Suprapubic skin (tissue), 4 donors: ENCODE measurements around the gene WSB2. TPM values are rescaled to one million over a fixed set of nuclear protein-coding genes. Genes with fewer than 3 reads are reported as not detected.

Experiments used
- DNase-seq, 2 donors: peaks; one replicate each; pipeline ENCODE4 v3.0.0-alpha.2; 2019; ENCODE audit warnings: low spot score in 2 of 2
- H3K27ac ChIP-seq: fragments of 200-600 bp; sonication (generic); one replicate; pipeline ENCODE4 v1.5.1; 2019
- H3K27me3 ChIP-seq: fragments of 200-600 bp; sonication (generic); one replicate; pipeline ENCODE4 v1.5.1; 2019
- H3K36me3 ChIP-seq: fragments of 200-600 bp; sonication (generic); one replicate; pipeline ENCODE4 v1.5.1; 2019
- H3K4me1 ChIP-seq: fragments of 200-600 bp; sonication (generic); one replicate; pipeline ENCODE4 v1.5.1; 2019
- H3K4me3 ChIP-seq: fragments of 200-600 bp; sonication (generic); one replicate; pipeline ENCODE4 v1.5.1; 2019; ENCODE audit warnings: mild to moderate bottlenecking
- H3K9me3 ChIP-seq: fragments of 200-600 bp; sonication (generic); one replicate; pipeline ENCODE4 v1.5.1; 2019
- CTCF ChIP-seq, 2 donors: fragments of 200-600 bp in 1 of 2; fragments of 450-650 bp in 1 of 2; sonication (generic) in 1 of 2; IDR thresholded peaks; one replicate each; pipeline ENCODE4 v1.5.1; 2016 to 2019; ENCODE audit warnings: antibody characterized with exemption in 2 of 2, mild to moderate bottlenecking in 1 of 2, moderate library complexity in 1 of 2
- EP300 ChIP-seq: sonication (generic); formaldehyde crosslinking; IDR thresholded peaks from one replicate; pipeline ENCODE4 v1.6.1; 2017; ENCODE audit warnings: antibody characterized with exemption
- POLR2A ChIP-seq, 2 donors: fragments of 450-650 bp; IDR thresholded peaks; one replicate each; pipeline ENCODE4 v1.6.1; 2017; ENCODE audit warnings: antibody characterized with exemption in 2 of 2, mild to moderate bottlenecking in 2 of 2, moderate library complexity in 2 of 2
- POLR2AphosphoS5 ChIP-seq, 3 donors: sonication (generic); formaldehyde crosslinking; IDR thresholded peaks; one replicate each; pipeline ENCODE4 v1.6.1; 2017; ENCODE audit warnings: antibody characterized with exemption in 3 of 3
- WGBS: methylation state at CpG from one replicate; pipeline ENCODE4 v1.1.5; 2018; 5-methylcytosine and 5-hydroxymethylcytosine counted together
- total RNA-seq, 4 donors: library from RNA; depleted of rRNA; stranded (reverse); fragments of >200 nt; gene quantifications; one replicate each; pipeline ENCODE4 v1.1.0, GENCODE V29; 2016

Gene WSB2
- total RNA-seq, 4 donors from 2014 or later = 46.0 to 74.3 (median 60.7) TPM

- Histone ChIP-seq H3K4me3 (no peak overlapping the region), H3K9me3 (no peaks in the 10 kb centered on the region), H3K27ac (no peak overlapping the region), H3K36me3 (peaks cover 39% of the 10 kb centered on the region), H3K27me3 (no peaks in the 10 kb centered on the region), H3K4me1 (peaks cover 26% of the 10 kb centered on the region)
- 89% methylated on average over 12 of the region's 12 CpGs for WGBS
- DNase-seq = no peak
- no peak for TF ChIP-seq POLR2A (IDR thresholded peaks at IDR 0.05)
- TF ChIP-seq CTCF (IDR thresholded peaks at IDR 0.05) = no peak
- no peak for TF ChIP-seq EP300
- no peak for TF ChIP-seq POLR2AphosphoS5 (IDR thresholded peaks at IDR 0.05)
These were observed 9.7 kb downstream of the WSB2 start for GRCh38 chr12:118050972-118051910.

- H3K4me1 ChIP-seq = no peaks in the 10 kb centered on the region
- no peak overlapping the region for H3K27ac ChIP-seq
- H3K4me3 ChIP-seq = no peak overlapping the region
- 96% methylated on average over 4 of the region's 4 CpGs for WGBS
- H3K36me3 ChIP-seq = peaks cover 72% of the 10 kb centered on the region
- H3K27me3 ChIP-seq = no peaks in the 10 kb centered on the region
- no peak for TF ChIP-seq POLR2AphosphoS5 (IDR thresholded peaks at IDR 0.05)
- no peak for TF ChIP-seq CTCF (IDR thresholded peaks at IDR 0.05)
- TF ChIP-seq EP300 = no peak
- TF ChIP-seq POLR2A (IDR thresholded peaks at IDR 0.05) = no peak
- H3K9me3 ChIP-seq = no peaks in the 10 kb centered on the region
- DNase-seq = no peak
These were observed 14.5 kb downstream of the WSB2 start for GRCh38 chr12:118046430-118046829.

GRCh38 chr12:118044577-118044976 lies 16.4 kb downstream of the WSB2 start:
- Histone ChIP-seq H3K36me3 (peaks cover 74% of the 10 kb centered on the region), H3K4me3 (no peak overlapping the region), H3K4me1 (no peaks in the 10 kb centered on the region), H3K27ac (no peak overlapping the region), H3K9me3 (no peaks in the 10 kb centered on the region), H3K27me3 (no peaks in the 10 kb centered on the region)
- no peak for DNase-seq
- WGBS = 97% methylated on average over 8 of the region's 8 CpGs
- TF ChIP-seq POLR2AphosphoS5 (IDR thresholded peaks at IDR 0.05) (no peak), POLR2A (IDR thresholded peaks at IDR 0.05) (no peak), CTCF (IDR thresholded peaks at IDR 0.05) (no peak), EP300 (no peak)

- Histone ChIP-seq H3K27ac (no peak overlapping the region), H3K4me3 (no peak overlapping the region), H3K9me3 (no peaks in the 10 kb centered on the region), H3K4me1 (no peaks in the 10 kb centered on the region), H3K36me3 (peaks cover 74% of the 10 kb centered on the region), H3K27me3 (no peaks in the 10 kb centered on the region)
- TF ChIP-seq POLR2A (IDR thresholded peaks at IDR 0.05) (no peak), CTCF (IDR thresholded peaks at IDR 0.05) (no peak), EP300 (no peak), POLR2AphosphoS5 (IDR thresholded peaks at IDR 0.05) (no peak)
- 84% methylated on average over 2 of the region's 2 CpGs for WGBS
- DNase-seq = no peak
These were observed 16.9 kb downstream of the WSB2 start for GRCh38 chr12:118044075-118044474.

- no peak for DNase-seq
- Histone ChIP-seq H3K36me3 (peaks cover 80% of the 10 kb centered on the region), H3K9me3 (no peaks in the 10 kb centered on the region), H3K27ac (no peak overlapping the region), H3K4me3 (no peak overlapping the region), H3K4me1 (no peaks in the 10 kb centered on the region), H3K27me3 (no peaks in the 10 kb centered on the region)
- no peak for TF ChIP-seq POLR2A (IDR thresholded peaks at IDR 0.05)
- no peak for TF ChIP-seq POLR2AphosphoS5 (IDR thresholded peaks at IDR 0.05)
- TF ChIP-seq CTCF (IDR thresholded peaks at IDR 0.05) = no peak
- TF ChIP-seq EP300 = no peak
- WGBS = 91% methylated on average over 4 of the region's 4 CpGs
These were observed 18.9 kb downstream of the WSB2 start for GRCh38 chr12:118042091-118042490.
